Activated CD8-positive, alpha-beta memory T cell treated with anti-CD3 and anti-CD28 coated beads for 36 hours (primary cell): ENCODE data around the gene ZHX3. TPM values are rescaled to one million over a fixed set of nuclear protein-coding genes. Genes with fewer than 3 reads are reported as not detected.

Experiments
- CTCF ChIA-PET: fragments of 350-600 bp; sonication (Branson Sonifier 250); formaldehyde crosslinking; loops from one replicate; lab custom pipeline; 2021; ENCODE audit warnings: antibody characterized with exemption; lab: Charles Lee
- POLR2A ChIA-PET: fragments of 350-600 bp; sonication (Branson Sonifier 250); formaldehyde crosslinking; loops from one replicate; lab custom pipeline; 2021; ENCODE audit warnings: antibody characterized with exemption; lab: Charles Lee
- total RNA-seq, 2 experiments: library from RNA; stranded (reverse); gene quantifications; one replicate each; pipeline ENCODE4 v1.2.3, GENCODE V29; 2021

The ZHX3 gene
- total RNA-seq, 2 experiments from 2014 or later: 14.5 to 16.0 TPM

- ChIA-PET CTCF (interaction anchor here (0.6 kb wide), 1 partner anchor 97 kb away, joined by 4 read pairs; no protein-coding TSS in a partner anchor), POLR2A (no interaction called here)
Measured at GRCh38 chr20:41185013-41185757, 132.3 kb downstream of the ZHX3 start.

- CTCF ChIA-PET: no interaction called here
- POLR2A ChIA-PET: interaction anchor here (1.0 kb wide), 1 partner anchor 12 kb away, joined by 3 read pairs; no protein-coding TSS in a partner anchor
Measured at GRCh38 chr20:41183831-41184230, 133.7 kb downstream of the ZHX3 start.

- POLR2A ChIA-PET: interaction anchor here (1.0 kb wide), 1 partner anchor 12 kb away, joined by 3 read pairs; no protein-coding TSS in a partner anchor
- CTCF ChIA-PET: no interaction called here
Measured at GRCh38 chr20:41183391-41183790, 134.1 kb downstream of the ZHX3 start.

DNA sequence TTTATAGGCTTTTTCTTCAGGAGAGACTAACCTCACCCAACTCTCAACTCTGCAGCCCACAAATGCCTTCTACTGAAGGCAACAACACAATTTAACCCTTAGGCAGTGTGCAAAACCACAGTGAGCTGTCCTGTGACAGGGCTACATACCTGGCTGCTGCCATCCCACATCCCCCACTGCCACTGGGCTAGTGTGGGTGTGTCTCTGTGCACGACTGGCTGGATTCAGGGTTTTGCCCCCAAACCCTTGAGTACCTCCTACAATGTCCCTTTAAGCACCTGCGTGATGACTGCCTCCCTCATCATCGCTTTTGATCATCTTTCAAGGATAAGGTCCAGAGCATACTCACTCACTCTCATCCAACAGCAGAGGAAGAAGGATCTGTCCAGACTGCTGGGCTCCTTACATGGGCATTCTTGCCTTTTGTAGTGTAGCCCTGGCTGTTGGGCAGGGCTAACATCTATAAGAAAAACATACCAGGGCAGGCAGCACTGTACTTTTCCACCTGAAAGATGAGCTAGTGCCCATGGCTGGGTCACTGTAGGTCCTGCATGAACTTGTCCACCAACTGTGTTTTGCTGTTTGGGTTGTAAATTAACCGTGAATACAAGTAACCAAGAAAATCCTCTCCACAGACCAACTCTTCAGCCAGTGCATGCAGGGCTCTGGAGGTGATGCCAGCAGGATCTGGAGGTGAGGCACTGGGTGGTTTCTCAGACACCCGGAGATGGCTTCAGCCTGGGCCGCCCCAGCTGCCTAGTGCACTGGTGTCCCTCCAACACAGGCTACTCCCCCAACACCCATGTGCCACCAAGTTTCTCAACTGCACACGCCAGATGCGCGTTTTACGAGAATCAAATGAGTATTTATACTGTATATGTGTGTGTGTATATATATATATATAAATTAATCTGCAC, 135.0 kb downstream of the ZHX3 start:
- ChIA-PET POLR2A (no interaction called here), CTCF (interaction anchor here (1.0 kb wide), 1 partner anchor 9 kb away, joined by 3 read pairs; no protein-coding TSS in a partner anchor)

DNA sequence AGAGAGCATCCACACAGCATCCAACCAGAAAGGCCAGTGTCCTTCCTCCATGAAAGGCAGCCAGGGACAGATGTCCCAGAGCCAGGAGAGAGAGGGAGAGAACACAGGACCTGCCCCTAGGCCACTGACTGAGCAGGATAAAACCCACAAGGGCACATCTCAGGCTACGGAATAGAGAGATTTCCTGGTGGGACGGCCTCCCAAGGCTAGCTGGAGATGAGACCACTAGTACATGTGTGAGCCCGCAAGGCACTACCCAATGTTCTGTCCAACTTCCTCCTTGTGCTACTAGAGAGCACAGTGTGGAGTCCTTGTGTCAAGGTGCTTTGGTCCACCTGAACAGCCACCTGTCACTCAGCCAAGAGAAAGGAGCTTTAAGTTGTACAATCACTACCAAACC, 136.0 kb downstream of the ZHX3 start:
- CTCF ChIA-PET: interaction anchor here (0.6 kb wide), 1 partner anchor 250 kb away, joined by 3 read pairs; no protein-coding TSS in a partner anchor
- POLR2A ChIA-PET: no interaction called here

DNA sequence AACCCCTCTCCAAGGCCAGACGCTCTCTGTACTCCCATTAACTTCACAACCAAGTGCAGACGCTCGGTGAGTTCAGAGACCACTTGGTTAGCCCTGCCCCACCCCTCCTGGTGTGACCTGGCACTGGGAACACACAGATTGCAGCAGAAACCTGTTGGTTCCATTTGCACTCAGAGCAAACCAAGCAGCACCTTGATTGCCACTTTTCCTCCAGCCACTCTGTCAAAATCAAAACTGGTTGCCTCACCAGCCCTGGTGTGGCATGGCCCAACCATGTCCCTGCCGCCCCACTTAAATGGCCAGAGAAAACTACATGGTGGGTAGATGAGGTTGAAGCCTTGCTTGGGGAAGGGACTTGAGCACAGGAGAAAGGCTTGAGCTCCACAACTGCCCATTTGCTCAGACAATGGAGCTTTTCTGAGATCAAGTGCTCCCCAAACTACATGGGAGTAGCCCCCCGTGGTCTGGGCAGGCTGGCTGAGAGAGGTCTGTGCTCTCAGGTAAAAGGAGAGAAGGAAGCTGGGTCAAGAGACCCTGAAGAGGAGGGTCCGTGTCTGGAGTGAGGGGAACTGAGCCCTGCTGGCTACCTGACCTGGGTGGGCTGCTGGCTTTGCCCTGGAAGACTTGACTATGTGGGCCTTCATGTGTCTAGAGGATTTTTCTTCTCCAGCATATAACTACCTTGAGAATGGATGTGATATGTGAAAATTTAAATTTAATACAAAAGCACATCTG, 136.8 kb downstream of the ZHX3 start:
- CTCF ChIA-PET: no interaction called here
- POLR2A ChIA-PET: no interaction called here

- POLR2A ChIA-PET: no interaction called here
- CTCF ChIA-PET: no interaction called here
Measured at GRCh38 chr20:41179961-41180360, 137.6 kb downstream of the ZHX3 start.

GRCh38 chr20:41178904-41179432, 138.6 kb downstream of the ZHX3 start:
- CTCF ChIA-PET: no interaction called here
- POLR2A ChIA-PET: interaction anchor here (0.6 kb wide), 1 partner anchor 42 kb away, joined by 3 read pairs; the partner anchor contains the start of gene PLCG1

DNA sequence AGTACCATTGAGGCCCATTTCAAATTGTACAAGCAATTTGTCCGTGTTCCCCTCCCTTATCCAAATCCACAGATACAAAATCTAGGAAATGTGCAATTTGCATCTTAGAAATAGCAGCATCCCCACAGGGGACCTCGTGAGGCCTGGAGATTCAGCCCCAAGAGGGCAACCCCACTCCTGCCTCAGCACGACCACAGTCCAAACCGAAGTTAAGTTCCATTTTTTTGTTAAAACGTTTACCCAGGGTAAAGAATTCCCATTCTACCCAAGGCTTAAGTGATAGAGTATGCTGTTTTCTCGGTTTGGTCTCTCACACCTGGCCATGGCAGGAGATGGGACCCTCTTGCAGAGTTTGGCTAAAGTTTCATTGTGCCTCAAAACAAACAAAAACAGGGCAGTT, 139.0 kb downstream of the ZHX3 start:
- CTCF ChIA-PET: no interaction called here

DNA sequence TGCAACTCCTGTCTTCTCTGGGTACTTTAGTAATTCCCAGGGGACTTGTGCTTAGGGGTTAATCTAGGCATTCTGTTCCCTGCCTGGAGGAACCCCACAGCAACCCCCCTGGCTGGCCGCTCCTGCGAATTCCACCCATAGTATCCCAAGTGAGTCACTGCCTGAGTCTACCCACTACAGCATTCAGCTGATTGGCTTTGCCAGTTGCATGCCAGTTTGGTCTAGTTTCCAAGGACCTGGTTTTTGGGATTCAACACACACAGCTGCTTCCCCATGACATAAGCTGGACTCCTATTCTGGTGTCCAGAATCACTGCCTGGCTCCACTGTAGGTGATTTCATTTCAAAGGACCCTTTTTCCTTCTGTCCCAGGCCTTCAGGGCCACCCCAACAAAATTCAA, 139.9 kb downstream of the ZHX3 start:
- POLR2A ChIA-PET: interaction anchor here (0.5 kb wide), 1 partner anchor 48 kb away, joined by 3 read pairs; no protein-coding TSS in a partner anchor
- CTCF ChIA-PET: no interaction called here

More for the DNA sequence above, 139.0 kb downstream of the ZHX3 start:
- POLR2A ChIA-PET: no interaction called here

DNA sequence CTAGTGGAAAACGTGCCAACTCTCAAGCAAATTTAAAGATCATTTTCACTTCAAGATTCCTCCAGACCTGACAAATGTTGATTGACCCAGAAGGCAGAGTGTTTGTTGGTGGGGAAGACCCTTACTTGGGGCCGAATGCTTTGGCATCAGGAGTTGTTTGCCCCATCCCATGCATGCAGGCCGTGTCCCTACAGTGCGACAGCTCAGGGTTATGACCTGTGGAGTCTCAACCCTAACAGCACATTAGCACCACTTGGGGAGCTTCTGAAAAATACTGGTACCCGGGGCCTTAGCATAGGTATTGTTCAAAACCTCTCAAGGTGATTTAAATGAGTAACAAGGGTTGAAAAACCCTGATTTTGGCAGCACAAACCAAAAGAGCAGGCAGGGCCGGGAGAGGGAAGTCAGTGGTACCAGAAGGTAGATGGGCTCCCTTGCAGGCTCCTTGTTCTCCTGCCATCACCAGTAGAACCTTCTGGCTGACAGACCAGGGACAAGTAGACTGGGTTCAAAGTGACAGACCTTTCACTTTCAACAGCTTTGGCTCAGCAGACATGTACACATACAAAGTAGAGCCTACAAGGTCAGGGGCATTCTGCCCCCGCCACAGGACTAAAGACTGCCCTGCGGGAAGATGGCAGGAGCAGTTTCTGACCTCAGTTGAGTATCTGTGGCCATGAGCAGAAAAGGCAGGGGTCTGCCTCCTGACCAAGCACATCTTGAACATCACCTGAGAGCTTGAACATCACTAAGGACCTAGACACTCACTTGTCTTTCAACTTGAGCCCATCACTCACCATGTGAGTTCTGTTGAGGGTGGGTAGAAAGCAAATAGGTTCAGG, 140.6 kb downstream of the ZHX3 start:
- ChIA-PET POLR2A (no interaction called here), CTCF (interaction anchor here (0.6 kb wide), 1 partner anchor 162 kb away, joined by 3 read pairs; no protein-coding TSS in a partner anchor)

DNA sequence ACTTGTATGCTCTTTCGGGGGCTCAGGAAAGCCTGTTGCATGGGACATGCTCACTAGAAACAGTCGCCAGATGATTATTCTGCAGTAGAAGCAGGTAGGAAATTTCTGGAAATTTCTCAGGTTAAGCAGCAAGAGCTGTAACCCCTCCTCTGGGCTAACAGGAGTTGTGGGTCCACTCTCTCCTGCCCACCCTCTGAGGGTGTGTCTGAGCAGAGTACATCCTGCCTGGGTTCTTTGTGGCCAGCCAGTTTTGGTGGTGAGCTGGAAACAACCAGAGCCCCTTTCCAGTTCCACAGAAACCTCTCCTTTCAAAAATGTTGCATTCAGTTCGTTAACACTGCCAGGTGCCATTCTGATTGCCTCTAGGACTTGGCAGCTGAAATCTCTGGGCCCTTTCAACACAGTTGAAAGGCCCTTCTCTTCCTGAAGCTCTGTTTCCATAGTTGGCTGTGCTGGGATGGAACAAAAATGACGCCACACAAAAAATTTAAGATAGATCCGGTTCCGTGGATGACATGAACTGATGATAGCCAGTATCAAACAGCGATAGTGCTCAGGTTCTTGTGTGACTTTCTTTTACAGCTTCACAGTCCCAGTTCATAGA, 141.7 kb downstream of the ZHX3 start:
- CTCF ChIA-PET: no interaction called here
- POLR2A ChIA-PET: no interaction called here

DNA sequence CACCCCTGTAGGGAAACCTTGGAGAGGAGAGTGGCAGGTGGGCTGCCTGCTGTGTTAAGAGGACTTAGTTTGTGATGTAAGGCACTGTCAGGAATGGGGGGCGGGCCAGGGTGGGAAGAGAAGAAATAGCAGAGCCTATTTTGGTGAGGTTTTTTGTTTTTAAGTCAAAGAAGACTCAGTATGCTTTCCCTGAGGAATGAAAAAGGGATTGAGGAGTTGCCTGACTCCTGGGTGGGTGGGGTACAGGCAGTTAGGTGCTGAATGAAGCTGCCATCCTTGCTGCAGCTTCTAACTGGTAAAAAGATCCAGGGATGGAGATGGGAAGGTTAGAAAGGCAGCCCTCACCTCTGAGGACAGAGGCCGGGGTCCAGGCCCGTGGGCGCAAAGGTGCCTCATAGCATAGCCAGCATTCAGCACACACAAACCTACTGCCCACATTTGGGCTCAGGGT, 142.3 kb downstream of the ZHX3 start:
- CTCF ChIA-PET: interaction anchor here (0.8 kb wide), 1 partner anchor 164 kb away, joined by 3 read pairs; no protein-coding TSS in a partner anchor
- POLR2A ChIA-PET: no interaction called here

- CTCF ChIA-PET: interaction anchor here (0.8 kb wide), 1 partner anchor 165 kb away, joined by 3 read pairs; no protein-coding TSS in a partner anchor
- POLR2A ChIA-PET: no interaction called here
Measured at GRCh38 chr20:41174782-41175181, 142.7 kb downstream of the ZHX3 start.

DNA sequence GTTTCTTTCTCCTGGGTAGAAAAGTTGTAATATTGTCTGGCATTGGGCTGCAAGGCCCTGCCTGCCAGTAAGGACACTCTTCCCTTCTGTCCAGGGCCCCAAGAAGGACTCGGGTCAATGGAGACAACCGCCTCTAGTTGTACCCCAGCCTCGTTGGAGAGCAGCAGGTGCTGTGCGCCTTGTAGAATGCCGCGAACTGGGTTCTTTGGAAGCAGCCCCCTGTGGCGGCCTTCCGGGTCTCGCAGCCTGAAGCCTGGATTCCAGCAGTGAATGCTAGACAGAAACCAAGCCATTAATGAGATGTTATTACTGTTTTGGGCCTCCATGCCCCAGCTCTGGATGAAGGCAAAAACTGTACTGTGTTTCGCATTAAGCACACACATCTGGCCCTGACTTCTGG, 143.2 kb downstream of the ZHX3 start:
- POLR2A ChIA-PET: no interaction called here

DNA sequence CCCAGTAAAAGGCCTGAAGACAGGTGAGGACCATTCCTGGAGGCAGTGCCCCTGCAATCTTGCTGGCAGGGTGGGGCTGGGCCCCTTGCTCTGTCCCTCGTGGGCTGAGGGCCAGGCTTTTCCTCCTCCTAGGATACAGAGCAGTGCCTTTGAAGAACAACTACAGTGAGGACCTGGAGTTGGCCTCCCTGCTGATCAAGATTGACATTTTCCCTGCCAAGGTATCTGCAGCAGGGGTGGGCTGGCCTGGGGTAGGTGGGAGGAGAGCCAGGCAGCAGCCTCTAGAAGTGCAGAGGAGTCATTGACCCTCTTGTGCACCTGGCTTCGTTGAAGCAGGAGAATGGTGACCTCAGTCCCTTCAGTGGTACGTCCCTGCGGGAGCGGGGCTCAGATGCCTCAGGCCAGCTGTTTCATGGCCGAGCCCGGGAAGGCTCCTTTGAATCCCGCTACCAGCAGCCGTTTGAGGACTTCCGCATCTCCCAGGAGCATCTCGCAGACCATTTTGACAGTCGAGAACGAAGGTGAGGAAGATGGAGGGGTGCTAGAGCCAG, 143.7 kb downstream of the ZHX3 start:
- CTCF ChIA-PET: interaction anchor here (1.2 to 2.5 kb wide), 9 partner anchors 9 to 167 kb away, joined by 3 to 18 read pairs (median 4); partner anchors contain the start of gene LPIN3
- POLR2A ChIA-PET: no interaction called here

More for the DNA sequence above, 143.2 kb downstream of the ZHX3 start:
- CTCF ChIA-PET: interaction anchor here (0.8 kb wide), 1 partner anchor 165 kb away, joined by 3 read pairs; no protein-coding TSS in a partner anchor
